PFSK-1 (cell line): ENCODE data around the gene ORMDL1.

Source experiments
- SIN3A ChIP-seq: IDR thresholded peaks from 2 replicates; pipeline ENCODE4 v1.6.1; 2012; ENCODE audit warnings: mild to moderate bottlenecking, low read length, moderate library complexity, borderline replicate concordance; ENCODE audit not compliant: insufficient read depth
- TAF1 ChIP-seq: IDR thresholded peaks from 2 replicates; pipeline ENCODE4 v1.6.1; 2012; ENCODE audit warnings: low read length, control low read depth, borderline replicate concordance; ENCODE audit not compliant: insufficient read depth
- TF ChIP-seq, protein P1 (sequence below), 2 experiments: IDR thresholded peaks; 2 replicates each; pipeline versions ENCODE4 v1.6.1 to v1.8.0; 2011 to 2012; ENCODE audit warnings: low read depth in 2 of 2, low read length in 2 of 2, control low read depth in 1 of 2, inconsistent platforms in 1 of 2, mild to moderate bottlenecking in 1 of 2, moderate library complexity in 1 of 2; ENCODE audit not compliant: insufficient read depth in 1 of 2

- TF ChIP-seq SIN3A (no peak), TAF1 (no peak)
- TF ChIP-seq, protein P1, sequence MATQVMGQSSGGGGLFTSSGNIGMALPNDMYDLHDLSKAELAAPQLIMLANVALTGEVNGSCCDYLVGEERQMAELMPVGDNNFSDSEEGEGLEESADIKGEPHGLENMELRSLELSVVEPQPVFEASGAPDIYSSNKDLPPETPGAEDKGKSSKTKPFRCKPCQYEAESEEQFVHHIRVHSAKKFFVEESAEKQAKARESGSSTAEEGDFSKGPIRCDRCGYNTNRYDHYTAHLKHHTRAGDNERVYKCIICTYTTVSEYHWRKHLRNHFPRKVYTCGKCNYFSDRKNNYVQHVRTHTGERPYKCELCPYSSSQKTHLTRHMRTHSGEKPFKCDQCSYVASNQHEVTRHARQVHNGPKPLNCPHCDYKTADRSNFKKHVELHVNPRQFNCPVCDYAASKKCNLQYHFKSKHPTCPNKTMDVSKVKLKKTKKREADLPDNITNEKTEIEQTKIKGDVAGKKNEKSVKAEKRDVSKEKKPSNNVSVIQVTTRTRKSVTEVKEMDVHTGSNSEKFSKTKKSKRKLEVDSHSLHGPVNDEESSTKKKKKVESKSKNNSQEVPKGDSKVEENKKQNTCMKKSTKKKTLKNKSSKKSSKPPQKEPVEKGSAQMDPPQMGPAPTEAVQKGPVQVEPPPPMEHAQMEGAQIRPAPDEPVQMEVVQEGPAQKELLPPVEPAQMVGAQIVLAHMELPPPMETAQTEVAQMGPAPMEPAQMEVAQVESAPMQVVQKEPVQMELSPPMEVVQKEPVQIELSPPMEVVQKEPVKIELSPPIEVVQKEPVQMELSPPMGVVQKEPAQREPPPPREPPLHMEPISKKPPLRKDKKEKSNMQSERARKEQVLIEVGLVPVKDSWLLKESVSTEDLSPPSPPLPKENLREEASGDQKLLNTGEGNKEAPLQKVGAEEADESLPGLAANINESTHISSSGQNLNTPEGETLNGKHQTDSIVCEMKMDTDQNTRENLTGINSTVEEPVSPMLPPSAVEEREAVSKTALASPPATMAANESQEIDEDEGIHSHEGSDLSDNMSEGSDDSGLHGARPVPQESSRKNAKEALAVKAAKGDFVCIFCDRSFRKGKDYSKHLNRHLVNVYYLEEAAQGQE (IDR thresholded peaks at IDR 0.05; ENCODE audit: insufficient read depth in 1 of 2, low read depth in 2 of 2, low read length in 2 of 2): no peak
Observed at GRCh38 chr2:189726849-189727248, 57.3 kb downstream of the ORMDL1 start.
